Ecto neural progenitor cell (in vitro differentiated cells): Measurements from ENCODE around the gene ZIC4.

Experiments used
- DNase-seq: peaks from one replicate; pipeline ENCODE4 v3.0.0-alpha.2; 2018; ENCODE audit warnings: low spot score

Gene ZIC4

DNA sequence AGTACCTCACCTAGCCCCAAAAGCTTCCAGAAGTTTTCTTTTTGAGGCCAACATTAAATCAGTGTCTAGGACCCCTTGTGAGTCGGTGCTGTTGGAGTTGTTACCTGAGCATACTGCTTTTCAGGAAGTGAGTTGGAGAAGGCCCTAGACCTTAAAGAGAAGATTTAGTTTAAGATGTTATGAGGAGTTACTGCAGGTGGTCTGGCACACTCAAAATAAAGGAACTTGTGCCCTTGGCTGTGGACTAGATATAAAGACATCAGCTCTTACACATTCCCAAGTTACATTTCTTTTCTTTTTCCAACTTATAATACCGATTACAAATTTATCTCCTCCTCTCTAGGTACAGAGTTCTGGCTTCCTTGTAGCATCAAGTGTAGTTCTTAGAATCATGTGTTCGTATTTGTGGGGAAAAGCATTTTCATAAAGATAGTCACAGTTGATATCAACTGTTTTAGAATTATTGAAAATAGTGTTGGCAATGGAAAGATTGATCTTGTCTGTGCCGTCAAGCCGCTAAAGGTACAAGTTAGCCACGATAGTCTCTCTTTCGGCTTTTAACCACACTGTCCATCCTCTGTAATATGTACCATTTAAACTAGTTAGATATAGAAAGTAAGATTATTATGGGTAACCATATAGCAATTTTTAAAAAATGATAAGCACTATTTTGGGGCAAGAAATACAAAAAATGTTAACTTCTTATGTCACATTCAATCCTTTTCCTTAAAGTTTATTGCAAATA lies 11.4 kb upstream of the ZIC4 start:
- DNase-seq = no peak

DNA sequence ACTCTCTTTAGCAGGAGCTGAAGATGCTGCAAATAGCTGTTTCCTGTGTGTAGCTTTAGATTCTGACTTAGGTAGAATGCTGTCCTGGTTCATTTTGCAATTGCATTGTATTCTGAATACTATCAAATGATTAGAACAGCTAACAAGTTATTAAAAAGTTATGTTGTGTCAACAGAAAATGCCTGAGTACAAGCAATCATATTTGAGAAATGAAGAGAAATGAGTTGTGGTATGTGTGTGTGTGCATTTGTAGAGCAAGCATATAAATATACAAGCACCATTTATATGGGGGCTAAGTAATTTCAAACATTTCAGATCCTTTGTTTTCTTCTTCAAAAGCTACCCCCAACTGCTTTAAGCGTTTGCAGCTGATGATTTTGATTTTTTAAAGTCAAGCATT lies 10.6 kb upstream of the ZIC4 start:
- no peak for DNase-seq

DNA sequence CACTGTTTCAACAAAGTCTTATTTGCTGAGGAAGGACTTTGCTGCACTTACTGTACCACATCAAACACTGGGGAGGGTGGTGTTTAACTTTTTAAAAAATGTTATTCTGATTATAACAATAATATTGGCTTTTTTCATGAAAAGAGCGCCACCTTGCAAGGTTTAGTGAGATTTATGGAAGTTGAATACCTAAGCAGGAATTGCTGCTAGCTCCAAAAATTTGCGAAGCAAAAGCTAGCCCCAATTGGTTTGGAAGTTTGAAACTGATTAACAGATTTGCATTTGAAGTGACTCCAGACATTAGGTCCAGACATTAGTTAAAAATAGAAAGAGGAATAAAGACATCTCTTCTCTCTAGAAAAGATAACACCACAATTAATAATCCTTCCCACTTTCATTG lies 9.5 kb upstream of the ZIC4 start:
- DNase-seq = no peak

DNA sequence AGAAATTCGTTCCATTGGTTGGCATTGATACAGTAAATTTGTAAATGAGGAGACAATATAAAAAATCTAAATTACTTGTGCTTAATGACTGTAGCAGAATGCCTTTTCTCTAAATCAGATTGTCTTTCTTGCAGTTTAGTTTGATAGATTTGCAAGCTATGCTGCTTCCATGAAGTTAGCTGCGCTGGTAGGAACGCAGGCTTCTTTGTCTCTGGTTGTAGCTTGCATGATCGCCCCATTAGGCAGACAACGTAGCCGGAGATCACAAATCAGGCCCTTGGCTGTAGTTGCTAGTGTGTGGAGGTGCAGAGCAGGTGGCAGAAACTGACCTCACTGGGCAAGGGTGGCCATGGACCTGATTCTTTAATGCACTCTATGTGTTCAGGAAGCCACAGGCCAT lies 8.9 kb upstream of the ZIC4 start:
- DNase-seq = peak; percentile 52

DNA sequence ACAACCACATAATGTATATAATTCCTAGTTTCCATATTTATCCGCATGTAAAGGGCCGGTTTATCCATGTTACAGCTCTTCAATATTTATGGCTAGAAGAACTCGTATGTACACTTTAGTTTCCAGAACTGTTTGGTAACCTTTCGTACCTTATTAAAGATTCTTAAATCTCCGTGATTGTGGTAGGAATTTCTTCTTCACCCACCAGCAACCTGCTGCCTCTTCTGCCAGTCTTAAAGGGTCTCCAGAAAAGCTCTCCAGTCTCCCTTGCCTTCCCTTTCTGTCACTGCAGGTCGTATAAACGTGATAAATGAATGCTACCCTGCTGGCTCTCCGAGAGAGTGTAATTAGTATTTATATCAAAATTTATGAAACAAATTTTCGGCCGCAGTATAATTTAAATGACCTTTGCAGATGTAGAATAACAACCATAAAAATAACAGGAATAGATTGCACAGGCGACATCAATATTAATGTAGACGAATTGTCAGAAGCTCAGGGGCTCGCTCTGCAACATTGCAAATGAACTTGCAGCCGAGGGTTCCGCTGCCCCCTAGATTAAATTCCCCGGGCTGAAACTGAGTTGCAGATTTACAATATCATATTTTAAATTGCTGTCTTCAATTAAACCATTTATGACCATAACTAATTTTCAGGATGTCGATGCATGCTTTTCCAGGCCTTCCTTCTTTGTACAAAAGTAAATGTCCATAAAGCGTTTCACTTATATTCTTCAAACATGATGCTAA lies 8.2 kb upstream of the ZIC4 start:
- DNase-seq = no peak

DNA sequence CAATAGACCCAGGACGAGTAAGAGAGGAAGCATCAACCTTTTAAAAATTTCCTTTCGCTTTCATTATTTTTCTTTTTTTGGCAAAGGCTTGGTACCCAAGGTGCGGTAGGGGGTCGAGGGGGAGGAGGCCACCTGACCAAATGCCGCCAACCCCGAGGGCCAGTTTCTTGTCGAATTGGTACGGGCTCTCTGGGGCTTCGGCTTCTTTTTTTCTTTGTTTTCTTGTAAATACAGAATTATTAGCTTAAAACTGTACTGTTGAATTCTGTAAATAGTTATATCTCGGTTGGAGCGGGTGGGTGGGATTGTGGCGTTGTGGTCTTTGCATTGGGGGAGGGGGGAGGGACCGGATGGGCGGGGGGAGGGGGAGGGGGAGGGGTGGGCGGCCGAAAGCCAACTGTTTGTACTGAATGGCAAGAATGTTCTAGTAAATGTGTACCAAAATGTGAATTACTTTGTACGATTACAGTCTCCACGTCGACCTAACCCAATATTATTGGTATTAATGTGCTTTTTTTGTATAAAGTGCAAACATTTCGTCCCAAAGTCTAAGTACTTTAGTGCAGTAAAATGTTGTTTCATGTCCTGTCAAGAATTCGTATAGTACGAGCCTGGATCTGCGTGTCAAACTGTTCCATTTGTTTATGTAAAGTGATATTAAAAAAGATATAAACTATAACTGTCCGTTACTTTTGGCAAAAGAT lies 7.5 kb upstream of the ZIC4 start:
- peak; percentile 48 for DNase-seq

DNA sequence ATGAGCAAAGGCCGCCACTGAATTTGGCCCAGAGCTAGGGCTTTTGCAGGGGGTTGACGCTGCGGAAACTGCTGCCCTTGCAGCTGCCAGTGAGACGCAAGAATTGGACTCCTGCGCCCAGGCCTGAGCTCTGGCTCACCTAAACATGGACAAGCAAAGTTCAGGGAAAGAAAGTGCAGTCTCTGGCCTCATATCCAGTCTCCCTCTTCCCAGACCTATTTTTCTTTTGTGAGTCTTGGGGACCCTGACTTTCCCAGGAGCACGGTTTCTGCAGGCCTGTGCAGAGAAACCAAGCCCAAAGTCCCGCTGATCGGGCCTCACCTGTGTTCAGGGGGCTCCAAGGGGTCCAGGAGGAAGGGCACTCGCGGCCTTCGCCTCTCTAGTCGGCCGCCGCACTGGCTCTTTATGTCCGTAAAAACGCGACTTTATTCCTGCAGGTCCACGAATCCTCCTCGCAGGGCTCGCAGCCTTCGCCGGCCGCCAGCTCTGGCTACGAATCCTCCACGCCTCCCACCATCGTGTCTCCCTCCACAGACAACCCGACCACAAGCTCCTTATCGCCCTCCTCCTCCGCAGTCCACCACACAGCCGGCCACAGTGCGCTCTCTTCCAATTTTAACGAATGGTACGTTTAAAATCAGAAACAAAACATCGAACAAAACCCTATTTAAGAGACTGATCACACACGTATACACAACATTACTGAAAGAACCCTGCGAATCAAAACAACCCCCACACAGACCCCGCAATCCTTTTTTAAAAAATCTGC lies 6.8 kb upstream of the ZIC4 start:
- DNase-seq = peak; percentile 68

DNA sequence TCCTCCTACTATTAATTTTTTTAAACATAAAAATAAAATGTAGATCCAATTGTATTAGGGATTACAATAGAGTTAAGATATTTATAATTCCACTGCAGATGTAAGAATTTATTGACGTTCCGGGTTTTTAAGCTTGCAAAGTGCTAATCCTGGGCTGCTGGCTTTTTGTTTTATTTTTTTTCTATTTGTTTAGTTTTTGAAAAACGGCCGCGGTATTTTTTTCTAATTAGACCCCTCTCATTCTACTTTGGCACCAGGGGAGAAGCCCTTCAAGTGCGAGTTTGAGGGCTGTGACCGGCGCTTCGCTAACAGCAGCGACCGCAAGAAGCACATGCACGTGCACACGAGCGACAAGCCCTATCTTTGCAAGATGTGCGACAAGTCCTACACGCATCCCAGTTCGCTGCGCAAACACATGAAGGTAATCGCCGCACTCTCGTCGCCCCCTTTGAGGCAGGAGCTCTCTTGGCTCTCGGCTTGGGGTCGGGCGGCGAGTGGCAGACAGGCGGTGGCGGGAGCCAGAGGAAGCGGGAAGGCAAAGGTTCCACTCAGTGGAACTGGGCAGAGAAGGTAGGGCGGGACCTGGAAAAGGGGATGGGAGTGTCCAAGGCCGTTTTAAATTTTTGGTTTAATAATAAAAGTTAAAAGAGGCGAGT lies 6.0 kb upstream of the ZIC4 start:
- DNase-seq = no peak

DNA sequence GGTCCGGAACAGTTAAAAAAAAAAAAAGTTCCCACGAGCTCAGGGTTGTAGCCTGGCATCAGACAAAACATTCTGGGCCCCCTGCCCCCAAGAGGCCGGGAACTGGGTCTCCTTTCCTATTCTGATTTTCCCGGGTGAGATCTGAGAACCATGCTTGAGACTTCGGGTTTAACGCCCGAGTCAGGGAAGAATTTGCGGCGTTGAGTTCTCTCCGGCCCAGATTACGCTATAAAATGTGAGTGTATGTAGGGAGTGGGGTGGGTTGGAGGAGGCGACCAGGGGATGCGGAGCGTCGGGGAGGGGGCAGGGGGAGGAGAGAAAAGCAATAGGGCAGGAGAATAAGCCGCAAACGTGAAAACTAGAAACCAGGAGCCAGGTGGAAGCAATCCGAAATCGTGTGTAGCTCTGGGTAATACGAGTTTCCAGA lies 5.5 kb upstream of the ZIC4 start:
- DNase-seq = peak; percentile 48

DNA sequence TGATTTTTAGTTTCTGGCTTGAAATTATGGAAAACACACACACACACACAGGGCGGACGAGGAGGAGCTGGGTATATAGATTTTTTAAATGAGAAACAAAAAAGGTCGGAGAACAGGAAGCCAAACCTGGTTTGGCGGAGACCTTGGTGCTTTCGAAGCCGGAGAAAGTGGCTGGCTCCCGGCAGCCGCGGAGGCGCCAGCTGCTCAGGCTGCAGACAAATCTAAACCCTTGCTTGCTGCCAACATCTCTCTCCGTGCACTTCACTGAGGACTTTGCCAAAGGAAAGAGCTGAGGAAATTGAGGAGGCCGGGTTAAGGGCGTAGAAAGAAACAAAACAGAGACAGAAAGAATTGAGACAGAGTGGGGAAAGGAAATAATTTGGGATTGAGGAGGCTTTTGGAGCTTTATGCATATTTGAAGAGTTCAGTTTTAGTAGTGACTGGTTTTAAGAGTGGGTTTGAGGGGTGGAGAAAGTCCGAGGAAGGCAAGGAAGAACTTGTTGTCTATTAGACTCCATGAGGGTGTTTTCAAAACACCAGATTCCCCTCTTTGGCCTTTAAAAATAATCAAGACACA lies 5.0 kb upstream of the ZIC4 start:
- DNase-seq = peak; percentile 55

DNA sequence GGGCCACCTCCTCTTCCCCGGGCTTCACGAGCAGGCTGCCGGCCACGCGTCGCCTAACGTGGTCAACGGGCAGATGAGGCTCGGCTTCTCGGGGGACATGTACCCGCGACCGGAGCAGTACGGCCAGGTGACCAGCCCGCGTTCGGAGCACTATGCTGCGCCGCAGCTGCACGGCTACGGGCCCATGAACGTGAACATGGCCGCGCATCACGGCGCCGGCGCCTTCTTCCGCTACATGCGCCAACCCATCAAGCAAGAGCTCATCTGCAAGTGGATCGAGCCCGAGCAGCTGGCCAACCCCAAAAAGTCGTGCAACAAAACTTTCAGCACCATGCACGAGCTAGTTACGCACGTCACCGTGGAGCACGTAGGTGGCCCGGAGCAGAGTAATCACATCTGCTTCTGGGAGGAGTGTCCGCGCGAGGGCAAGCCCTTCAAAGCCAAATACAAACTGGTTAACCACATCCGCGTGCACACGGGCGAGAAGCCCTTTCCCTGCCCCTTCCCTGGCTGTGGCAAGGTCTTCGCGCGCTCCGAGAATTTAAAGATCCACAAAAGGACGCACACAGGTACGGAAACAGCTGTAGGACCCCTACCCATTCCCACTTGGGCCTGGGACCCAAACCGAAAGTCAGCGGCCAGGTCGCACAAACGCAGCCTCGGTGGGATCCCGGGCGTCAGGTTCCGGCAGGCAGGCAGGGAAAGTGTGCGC lies 4.3 kb upstream of the ZIC4 start:
- DNase-seq = peak; percentile 65

DNA sequence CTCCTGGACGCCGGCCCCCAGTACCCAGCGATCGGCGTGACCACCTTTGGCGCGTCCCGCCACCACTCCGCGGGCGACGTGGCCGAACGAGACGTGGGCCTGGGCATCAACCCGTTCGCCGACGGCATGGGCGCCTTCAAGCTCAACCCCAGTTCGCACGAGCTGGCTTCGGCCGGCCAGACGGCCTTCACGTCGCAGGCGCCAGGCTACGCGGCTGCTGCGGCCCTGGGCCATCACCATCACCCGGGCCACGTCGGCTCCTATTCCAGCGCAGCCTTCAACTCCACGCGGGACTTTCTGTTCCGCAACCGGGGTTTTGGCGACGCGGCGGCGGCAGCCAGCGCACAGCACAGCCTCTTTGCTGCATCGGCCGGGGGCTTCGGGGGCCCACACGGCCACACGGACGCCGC lies 3.8 kb upstream of the ZIC4 start:
- DNase-seq = peak; percentile 64

DNA sequence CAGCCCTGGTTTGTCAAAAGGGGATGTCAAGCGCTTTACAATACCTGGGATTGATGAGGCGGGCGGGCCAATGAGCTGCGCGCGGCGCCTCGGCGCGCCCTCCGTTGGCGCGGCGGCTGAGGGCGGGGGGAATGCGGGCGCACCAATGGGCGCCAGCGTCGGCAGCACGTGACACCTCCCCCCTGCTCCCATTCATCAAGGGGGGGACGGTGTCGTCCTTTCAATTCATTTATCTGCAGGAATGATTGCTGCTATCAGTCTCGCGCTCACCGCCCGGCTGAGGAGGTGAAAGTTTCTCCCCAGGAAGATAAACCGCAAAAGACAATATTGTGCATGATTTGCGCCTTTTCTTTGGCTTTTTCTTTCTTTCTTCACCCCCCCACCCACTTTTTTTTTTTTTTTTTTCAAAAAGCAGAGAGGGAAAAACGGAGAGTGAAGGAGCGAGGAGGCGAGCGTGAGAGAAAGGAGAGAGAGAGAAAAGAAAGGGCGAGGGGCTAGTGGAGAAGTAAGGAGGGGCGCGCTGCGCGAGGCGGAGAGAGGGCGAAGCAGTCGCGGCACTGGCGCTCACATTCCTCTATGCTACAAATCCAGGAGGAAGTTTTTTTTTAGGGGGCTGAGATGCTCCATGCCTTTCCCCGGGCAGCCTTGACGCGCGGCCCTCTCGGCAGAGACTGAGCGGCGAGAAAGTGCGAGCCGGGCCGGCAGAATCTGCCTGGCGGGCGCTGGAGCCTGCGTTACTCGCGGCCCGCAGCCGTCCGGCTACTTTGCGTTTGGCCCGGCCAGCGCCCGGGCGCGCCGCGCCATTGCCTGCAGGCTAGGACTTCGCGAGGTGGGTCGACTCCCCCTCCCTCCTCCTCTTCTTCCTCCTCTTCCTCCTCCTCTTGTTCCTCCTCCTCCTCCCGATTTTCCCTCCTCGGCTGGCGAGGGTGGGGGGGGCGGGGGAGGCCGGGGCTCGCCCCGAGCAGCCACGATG lies 3.1 kb upstream of the ZIC4 start, which contains the start of gene ZIC1:
Gene ZIC1, plus strand, starts transcription at position 223 of the 973 bp plus-strand sequence. Its CDS starts 748 bp downstream, at position 971.
- peak; percentile 87 for DNase-seq

DNA sequence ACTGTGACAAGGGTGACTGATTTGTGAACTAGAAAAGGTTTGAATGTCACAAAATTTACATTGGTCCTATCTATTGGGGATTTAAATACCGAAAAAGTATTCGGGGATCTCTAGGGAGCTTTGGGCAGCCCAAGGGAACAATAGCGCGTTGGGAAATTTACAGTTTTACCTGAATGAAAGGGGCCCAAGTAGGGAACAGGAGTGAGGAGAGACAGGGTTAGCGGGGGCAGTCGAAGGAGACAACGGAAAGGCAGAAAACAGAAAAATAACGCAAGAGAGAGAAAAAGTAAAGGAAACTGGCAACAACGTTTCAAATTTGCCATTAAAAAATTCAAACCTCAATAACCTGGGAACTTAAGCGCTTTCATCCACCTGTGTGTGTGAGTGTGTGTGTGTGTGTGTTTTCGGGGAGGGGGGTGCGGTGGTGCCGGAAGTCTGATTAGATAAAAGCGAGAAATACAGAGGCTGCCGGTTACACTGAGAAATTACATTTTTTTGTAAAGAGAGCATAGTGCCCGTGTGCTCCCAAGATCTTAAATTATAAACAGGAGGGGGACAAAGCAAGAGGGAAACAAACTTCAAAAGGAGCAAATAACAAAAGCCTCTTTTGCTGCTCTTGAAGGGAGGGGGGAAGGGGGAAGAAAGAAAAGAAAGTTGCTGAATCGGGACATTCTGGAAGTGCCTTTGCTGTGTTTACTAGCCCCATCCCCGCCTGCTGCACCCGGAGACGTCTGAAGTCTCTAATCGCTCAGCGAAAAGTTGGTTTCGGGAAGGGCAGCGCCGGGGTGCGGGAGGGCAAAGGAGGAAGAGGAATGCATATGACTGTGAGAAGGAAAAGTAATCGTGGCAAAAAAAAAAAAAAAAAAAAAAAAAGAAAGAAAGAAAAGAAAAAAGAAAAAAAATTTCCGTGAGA lies 2.1 kb upstream of the ZIC4 start:
- DNase-seq = peak; percentile 60

DNA sequence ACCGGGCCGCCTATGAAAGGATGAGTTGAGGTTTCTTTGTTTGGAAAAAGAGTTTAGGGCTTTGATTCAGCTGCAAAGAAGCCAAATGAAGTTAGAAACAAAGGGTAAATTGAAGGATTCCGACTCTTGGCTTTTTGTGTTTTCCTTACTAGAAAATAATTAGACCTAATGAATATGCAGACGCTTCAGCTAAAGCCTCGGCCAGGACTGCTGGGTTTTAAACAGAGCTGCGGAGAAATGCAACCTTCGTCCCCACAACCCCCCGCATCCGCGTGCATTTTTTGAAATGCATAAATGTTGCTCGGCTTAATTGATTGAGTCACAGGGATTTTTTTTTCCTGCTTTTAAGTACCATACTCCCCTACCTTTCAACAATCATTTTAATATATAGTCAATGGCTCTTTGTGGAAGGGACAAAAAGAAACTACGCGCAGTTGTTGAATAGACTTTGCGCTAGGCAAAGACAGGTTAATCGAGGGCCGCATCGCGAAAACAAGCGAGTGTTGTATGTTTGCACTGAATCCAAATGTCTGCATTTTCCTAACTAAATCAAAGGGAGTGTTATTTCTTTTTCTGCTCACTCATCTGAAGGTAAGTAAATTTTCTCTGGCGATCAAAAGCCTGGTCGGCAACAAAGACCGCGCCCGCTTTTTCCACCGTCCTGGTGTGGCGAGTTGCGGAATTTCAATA lies 1.3 kb upstream of the ZIC4 start:
- DNase-seq = peak; percentile 52

DNA sequence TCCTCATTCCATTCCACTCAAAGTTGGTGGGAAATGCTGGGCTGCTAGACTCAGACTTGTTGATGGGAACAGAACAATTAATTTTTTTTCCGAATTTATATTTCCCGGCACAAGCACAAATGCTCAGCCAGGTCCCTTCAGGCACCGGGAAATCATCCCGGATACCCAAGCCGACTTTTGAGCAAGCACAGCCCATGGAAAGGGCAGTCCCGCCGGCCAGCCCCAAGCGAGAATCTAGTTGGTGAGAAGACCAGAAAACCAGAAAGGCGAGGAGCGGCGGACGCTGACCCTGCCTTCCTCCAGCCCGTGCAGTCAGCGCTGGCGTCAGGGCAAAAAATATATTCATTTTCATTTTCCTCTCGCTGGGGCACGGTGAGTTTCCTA lies 763 bp upstream of the ZIC4 start:
- DNase-seq = peak; percentile 67

DNA sequence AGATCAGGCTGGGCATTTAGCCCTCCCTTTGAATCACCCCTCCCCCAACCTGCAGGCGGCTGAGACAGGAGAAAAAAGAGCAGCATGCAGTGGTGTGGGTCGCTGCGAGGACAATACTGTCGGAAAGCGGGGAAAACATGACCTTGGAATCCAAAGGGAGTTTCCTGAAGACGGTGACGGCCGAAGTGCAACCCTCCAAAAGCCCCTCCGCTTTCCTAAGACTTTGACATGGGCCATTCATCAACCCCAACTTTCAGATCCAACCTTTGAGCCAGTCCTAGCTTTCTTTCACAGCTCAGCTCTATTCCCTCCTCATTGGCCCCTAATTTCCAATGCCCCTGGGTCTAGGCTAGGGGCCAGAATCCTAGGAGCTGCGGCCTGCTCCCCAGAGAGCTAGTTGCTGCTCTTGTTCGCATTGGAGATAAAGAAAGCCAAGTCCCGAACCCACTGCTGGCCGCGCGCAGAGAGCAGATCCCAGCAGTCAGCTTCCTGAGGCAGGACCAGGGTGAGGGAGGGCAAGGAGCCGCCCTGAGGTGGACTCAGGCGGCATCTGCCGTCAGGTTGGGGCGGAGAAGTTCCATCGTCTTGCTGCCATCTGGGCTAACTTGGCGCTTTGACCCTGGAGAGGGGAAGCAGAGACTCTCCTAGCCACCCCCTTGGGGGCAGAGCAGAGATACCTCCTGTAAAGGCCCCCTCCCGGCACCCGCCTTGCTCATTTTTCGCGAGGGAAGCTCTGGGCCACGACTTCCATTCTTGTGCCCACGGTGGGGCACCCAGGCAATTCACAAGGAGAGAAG lies 914 bp downstream of the ZIC4 start:
- DNase-seq = peak; percentile 60
